Inflammatory macrophage treated with lipopolysaccharide for 1 hour (primary cell): ENCODE data around the gene MTA3.

Experiments used
- DNase-seq, 2 donors: peaks; one replicate each; pipeline ENCODE4 v3.0.0-alpha.2; 2020 to 2022

The MTA3 gene

GRCh38 chr2:42663828-42664227 lies 95.4 kb downstream of the MTA3 start:
- DNase-seq: peak; percentile 11 to 37

GRCh38 chr2:42673989-42674579 lies 105.7 kb downstream of the MTA3 start:
- no peak for DNase-seq

- no peak for DNase-seq
Observed at GRCh38 chr2:42675815-42676214, 107.4 kb downstream of the MTA3 start.

- no peak for DNase-seq
Observed at GRCh38 chr2:42685303-42685702, 116.9 kb downstream of the MTA3 start.

GRCh38 chr2:42693013-42693615 lies 124.7 kb downstream of the MTA3 start:
- DNase-seq: peak; percentile 29 to 33

GRCh38 chr2:42693688-42694479 lies 125.5 kb downstream of the MTA3 start:
- DNase-seq: peak in 1 of 2 donors; percentile 4

- no peak for DNase-seq
Observed at GRCh38 chr2:42696987-42697386, 128.6 kb downstream of the MTA3 start.

- DNase-seq: no peak
Observed at GRCh38 chr2:42698940-42699339, 130.5 kb downstream of the MTA3 start.

- DNase-seq: no peak
Observed at GRCh38 chr2:42706836-42707235, 138.4 kb downstream of the MTA3 start.

- DNase-seq: no peak
Observed at GRCh38 chr2:42708179-42708578, 139.7 kb downstream of the MTA3 start.

- no peak for DNase-seq
Observed at GRCh38 chr2:42711896-42712295, 143.5 kb downstream of the MTA3 start.

- no peak for DNase-seq
Observed at GRCh38 chr2:42712934-42713333, 144.5 kb downstream of the MTA3 start.

- DNase-seq: no peak
Observed at GRCh38 chr2:42713920-42714319, 145.5 kb downstream of the MTA3 start.

- no peak for DNase-seq
Observed at GRCh38 chr2:42714686-42715085, 146.3 kb downstream of the MTA3 start.

GRCh38 chr2:42721898-42722297 lies 153.5 kb downstream of the MTA3 start:
- DNase-seq: no peak

- peak; percentile 80 to 98 for DNase-seq
Observed at GRCh38 chr2:42722320-42723190, 154.1 kb downstream of the MTA3 start.

GRCh38 chr2:42723465-42723864 lies 155.0 kb downstream of the MTA3 start:
- DNase-seq: no peak

- DNase-seq: peak; percentile 51 to 81
Observed at GRCh38 chr2:42724886-42725285, 156.5 kb downstream of the MTA3 start.

- DNase-seq: peak; percentile 46 to 71
Observed at GRCh38 chr2:42725657-42726056, 157.2 kb downstream of the MTA3 start.

- no peak for DNase-seq
Observed at GRCh38 chr2:42726680-42727079, 158.2 kb downstream of the MTA3 start.

- peak; percentile 51 to 70 for DNase-seq
Observed at GRCh38 chr2:42731316-42731715, 162.9 kb downstream of the MTA3 start.

- no peak for DNase-seq
Observed at GRCh38 chr2:42733852-42734251, 165.4 kb downstream of the MTA3 start.
